DOHH2 (cell line): Measurements from ENCODE around the gene DCX.

Experiments used
- EZH2phosphoT487 ChIP-seq: fragments of 200-600 bp; sonication (generic); IDR thresholded peaks from 2 replicates; pipeline ENCODE4 v1.6.1; 2017; ENCODE audit warnings: borderline replicate concordance, mild to moderate bottlenecking, antibody characterized with exemption, low read length, moderate library complexity, mixed read lengths
- TF ChIP-seq, protein P1 (sequence below): fragments of 200-600 bp; sonication (generic); IDR thresholded peaks from one replicate; pipeline ENCODE4 v1.5.1; 2014; ENCODE audit warnings: antibody characterized with exemption, mild to moderate bottlenecking, low read depth, low read length; ENCODE audit not compliant: poor library complexity, severe bottlenecking

GRCh38 chrX:111284631-111285293 lies 127.2 kb downstream of the DCX start:
- TF ChIP-seq, protein P1, sequence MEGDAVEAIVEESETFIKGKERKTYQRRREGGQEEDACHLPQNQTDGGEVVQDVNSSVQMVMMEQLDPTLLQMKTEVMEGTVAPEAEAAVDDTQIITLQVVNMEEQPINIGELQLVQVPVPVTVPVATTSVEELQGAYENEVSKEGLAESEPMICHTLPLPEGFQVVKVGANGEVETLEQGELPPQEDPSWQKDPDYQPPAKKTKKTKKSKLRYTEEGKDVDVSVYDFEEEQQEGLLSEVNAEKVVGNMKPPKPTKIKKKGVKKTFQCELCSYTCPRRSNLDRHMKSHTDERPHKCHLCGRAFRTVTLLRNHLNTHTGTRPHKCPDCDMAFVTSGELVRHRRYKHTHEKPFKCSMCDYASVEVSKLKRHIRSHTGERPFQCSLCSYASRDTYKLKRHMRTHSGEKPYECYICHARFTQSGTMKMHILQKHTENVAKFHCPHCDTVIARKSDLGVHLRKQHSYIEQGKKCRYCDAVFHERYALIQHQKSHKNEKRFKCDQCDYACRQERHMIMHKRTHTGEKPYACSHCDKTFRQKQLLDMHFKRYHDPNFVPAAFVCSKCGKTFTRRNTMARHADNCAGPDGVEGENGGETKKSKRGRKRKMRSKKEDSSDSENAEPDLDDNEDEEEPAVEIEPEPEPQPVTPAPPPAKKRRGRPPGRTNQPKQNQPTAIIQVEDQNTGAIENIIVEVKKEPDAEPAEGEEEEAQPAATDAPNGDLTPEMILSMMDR = no peak
- no peak for TF ChIP-seq EZH2phosphoT487
